ENCODE measurements around the gene TCAIM. TPM values are rescaled to one million over a fixed set of nuclear protein-coding genes. Genes with fewer than 3 reads are reported as not detected.

The TCAIM gene
- total and polyA plus RNA-seq, 10 of the 15 experiments (the other 5 are each of a cell fraction or from before 2014, with no cell fraction given), result 14.5 to 22.9 (median 17.8) TPM

DNA sequence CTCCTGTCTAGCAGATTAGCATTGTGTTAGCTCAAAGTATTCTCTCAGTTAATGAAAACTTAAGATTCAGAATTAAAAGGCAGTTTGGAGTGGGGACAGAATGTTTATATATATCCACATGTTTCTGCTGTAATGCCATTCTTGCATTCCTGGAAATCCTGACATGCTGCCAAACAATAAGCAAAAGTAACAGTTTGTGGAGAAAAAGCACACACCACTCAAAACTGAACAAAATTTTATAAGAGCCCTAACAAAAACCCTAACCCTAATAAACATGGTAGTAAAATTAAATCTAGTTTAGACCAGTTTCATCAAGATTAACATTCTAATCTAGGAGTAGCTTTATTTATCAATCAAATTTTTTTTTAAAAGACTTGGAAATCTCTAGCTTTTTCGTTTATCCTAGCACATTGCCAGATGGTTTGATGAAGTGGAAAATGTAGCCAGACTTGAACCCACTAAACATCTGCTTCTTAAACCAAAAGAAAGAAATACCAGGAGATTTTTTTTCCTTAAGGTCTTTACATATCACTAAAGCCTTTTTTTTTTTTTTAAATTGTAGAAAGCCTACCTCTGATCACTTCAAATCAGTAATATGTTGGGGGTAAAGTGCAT is 3.7 kb downstream of the TCAIM start:
- Histone ChIP-seq H3K4me2 (ENCODE audit: control insufficient read depth, insufficient read depth) (no peak overlapping the region), H3K36me3 (ENCODE audit: control insufficient read depth in 2 of 2, insufficient read depth in 2 of 2, low read length in 1 of 2) (no peaks in the 10 kb centered on the region), H2AFZ (ENCODE audit: control insufficient read depth, low read depth, low read length) (no peak overlapping the region), H3K4me3 (no peak overlapping the region), H3K4me1 (ENCODE audit: control insufficient read depth, insufficient read depth, low read length) (no peaks in the 10 kb centered on the region), H3K9ac (ENCODE audit: control insufficient read depth, insufficient read depth, low read length) (no peak overlapping the region), H3K9me3 (replicated peaks; ENCODE audit: control insufficient read depth, insufficient read depth, low read length) (no peaks in the 10 kb centered on the region), H3K27me3 (replicated peaks in 1 of 2; ENCODE audit: control insufficient read depth in 2 of 2, insufficient read depth in 2 of 2, low read length in 1 of 2) (no peaks in the 10 kb centered on the region), H4K20me1 (ENCODE audit: control insufficient read depth, insufficient read depth) (no peaks in the 10 kb centered on the region), H3K27ac (ENCODE audit: control insufficient read depth, insufficient read depth) (no peak overlapping the region), H3K79me2 (ENCODE audit: control insufficient read depth, insufficient read depth, low read length) (peaks cover 23% of the 10 kb centered on the region)
- no peak for FAIRE-seq
- POLR2A ChIA-PET, result interaction anchor here (1.0 to 1.1 kb wide), 3 partner anchors 21 to 130 kb away, joined by 3 to 8 read pairs (median 5); no protein-coding TSS in a partner anchor
- RAD21 ChIA-PET (ENCODE audit: unreplicated experiment), result interaction anchor here (1.4 to 1.8 kb wide), 2 partner anchors 15 to 97 kb away, joined by 3 to 4 read pairs; no protein-coding TSS in a partner anchor
- CTCF ChIA-PET, result interaction anchor here (0.9 to 1.6 kb wide), 3 partner anchors 10 to 135 kb away, joined by 3 to 5 read pairs (median 4); partner anchors contain the start of gene ZNF445
- ATAC-seq, result no peak
- in situ Hi-C loops (cut with MboI), result no loop called here
- 100% methylated on average over 1 of the region's 1 CpG for WGBS (ENCODE audit: insufficient coverage, insufficient replicate concordance, low lambda C conversion rate, missing lambda C conversion rate)
- no peak for TF ChIP-seq SUPT20H (IDR thresholded peaks at IDR 0.05; ENCODE audit: borderline replicate concordance, control insufficient read depth, low read depth, low read length)
- TF ChIP-seq HDAC6 (IDR thresholded peaks at IDR 0.05; ENCODE audit: unreplicated experiment), result no peak
- no peak for TF ChIP-seq CREM (IDR thresholded peaks at IDR 0.05; ENCODE audit: low read depth)
- no peak for TF ChIP-seq BMI1 (IDR thresholded peaks at IDR 0.05; ENCODE audit: borderline replicate concordance)
- TF ChIP-seq CEBPB (IDR thresholded peaks at IDR 0.05; ENCODE audit: borderline replicate concordance in 1 of 2, low read depth in 2 of 2, low read length in 2 of 2), result no peak
- TF ChIP-seq SMC3 (IDR thresholded peaks at IDR 0.05; ENCODE audit: borderline replicate concordance, low read length), result no peak
- TF ChIP-seq, protein P1, sequence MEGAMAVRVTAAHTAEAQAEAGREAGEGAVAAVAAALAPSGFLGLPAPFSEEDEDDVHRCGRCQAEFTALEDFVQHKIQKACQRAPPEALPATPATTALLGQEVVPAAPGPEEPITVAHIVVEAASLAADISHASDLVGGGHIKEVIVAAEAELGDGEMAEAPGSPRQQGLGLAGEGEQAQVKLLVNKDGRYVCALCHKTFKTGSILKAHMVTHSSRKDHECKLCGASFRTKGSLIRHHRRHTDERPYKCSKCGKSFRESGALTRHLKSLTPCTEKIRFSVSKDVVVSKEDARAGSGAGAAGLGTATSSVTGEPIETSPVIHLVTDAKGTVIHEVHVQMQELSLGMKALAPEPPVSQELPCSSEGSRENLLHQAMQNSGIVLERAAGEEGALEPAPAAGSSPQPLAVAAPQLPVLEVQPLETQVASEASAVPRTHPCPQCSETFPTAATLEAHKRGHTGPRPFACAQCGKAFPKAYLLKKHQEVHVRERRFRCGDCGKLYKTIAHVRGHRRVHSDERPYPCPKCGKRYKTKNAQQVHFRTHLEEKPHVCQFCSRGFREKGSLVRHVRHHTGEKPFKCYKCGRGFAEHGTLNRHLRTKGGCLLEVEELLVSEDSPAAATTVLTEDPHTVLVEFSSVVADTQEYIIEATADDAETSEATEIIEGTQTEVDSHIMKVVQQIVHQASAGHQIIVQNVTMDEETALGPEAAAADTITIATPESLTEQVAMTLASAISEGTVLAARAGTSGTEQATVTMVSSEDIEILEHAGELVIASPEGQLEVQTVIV (IDR thresholded peaks at IDR 0.05; ENCODE audit: borderline replicate concordance, partially characterized antibody), result no peak
- TF ChIP-seq POLR2AphosphoS2 (IDR thresholded peaks at IDR 0.05; ENCODE audit: low read depth, low read length), result no peak
- TF ChIP-seq, protein P2, sequence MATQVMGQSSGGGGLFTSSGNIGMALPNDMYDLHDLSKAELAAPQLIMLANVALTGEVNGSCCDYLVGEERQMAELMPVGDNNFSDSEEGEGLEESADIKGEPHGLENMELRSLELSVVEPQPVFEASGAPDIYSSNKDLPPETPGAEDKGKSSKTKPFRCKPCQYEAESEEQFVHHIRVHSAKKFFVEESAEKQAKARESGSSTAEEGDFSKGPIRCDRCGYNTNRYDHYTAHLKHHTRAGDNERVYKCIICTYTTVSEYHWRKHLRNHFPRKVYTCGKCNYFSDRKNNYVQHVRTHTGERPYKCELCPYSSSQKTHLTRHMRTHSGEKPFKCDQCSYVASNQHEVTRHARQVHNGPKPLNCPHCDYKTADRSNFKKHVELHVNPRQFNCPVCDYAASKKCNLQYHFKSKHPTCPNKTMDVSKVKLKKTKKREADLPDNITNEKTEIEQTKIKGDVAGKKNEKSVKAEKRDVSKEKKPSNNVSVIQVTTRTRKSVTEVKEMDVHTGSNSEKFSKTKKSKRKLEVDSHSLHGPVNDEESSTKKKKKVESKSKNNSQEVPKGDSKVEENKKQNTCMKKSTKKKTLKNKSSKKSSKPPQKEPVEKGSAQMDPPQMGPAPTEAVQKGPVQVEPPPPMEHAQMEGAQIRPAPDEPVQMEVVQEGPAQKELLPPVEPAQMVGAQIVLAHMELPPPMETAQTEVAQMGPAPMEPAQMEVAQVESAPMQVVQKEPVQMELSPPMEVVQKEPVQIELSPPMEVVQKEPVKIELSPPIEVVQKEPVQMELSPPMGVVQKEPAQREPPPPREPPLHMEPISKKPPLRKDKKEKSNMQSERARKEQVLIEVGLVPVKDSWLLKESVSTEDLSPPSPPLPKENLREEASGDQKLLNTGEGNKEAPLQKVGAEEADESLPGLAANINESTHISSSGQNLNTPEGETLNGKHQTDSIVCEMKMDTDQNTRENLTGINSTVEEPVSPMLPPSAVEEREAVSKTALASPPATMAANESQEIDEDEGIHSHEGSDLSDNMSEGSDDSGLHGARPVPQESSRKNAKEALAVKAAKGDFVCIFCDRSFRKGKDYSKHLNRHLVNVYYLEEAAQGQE (IDR thresholded peaks at IDR 0.05; ENCODE audit: low read depth, low read length), result no peak
- TF ChIP-seq, protein P3, sequence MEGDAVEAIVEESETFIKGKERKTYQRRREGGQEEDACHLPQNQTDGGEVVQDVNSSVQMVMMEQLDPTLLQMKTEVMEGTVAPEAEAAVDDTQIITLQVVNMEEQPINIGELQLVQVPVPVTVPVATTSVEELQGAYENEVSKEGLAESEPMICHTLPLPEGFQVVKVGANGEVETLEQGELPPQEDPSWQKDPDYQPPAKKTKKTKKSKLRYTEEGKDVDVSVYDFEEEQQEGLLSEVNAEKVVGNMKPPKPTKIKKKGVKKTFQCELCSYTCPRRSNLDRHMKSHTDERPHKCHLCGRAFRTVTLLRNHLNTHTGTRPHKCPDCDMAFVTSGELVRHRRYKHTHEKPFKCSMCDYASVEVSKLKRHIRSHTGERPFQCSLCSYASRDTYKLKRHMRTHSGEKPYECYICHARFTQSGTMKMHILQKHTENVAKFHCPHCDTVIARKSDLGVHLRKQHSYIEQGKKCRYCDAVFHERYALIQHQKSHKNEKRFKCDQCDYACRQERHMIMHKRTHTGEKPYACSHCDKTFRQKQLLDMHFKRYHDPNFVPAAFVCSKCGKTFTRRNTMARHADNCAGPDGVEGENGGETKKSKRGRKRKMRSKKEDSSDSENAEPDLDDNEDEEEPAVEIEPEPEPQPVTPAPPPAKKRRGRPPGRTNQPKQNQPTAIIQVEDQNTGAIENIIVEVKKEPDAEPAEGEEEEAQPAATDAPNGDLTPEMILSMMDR (IDR thresholded peaks at IDR 0.05 in 2 of 3, conservative IDR thresholded peaks at IDR 0.05 in 1 of 3; ENCODE audit: control insufficient read depth in 2 of 3, extremely low read depth in 1 of 3, insufficient read depth in 1 of 3, low read depth in 3 of 3, low read length in 3 of 3), result no peak
- TF ChIP-seq BACH1 (IDR thresholded peaks at IDR 0.05; ENCODE audit: borderline replicate concordance), result no peak
- no peak for TF ChIP-seq TBL1XR1 (IDR thresholded peaks at IDR 0.05; ENCODE audit: low read depth, low read length)
- TF ChIP-seq SPI1 (IDR thresholded peaks at IDR 0.05; ENCODE audit: borderline replicate concordance, insufficient read depth, low read depth, low read length), result no peak
- no TSS peak for BruUV-seq (replicated peaks)
- SMC1A ChIA-PET (ENCODE audit: uncharacterized antibody, unreplicated experiment), result interaction anchor here (0.6 to 5.1 kb wide), 6 partner anchors 12 to 1183 kb away, joined by 3 to 40 read pairs (median 4); no protein-coding TSS in a partner anchor
- intact Hi-C loops (cut with micrococcal nuclease; ENCODE audit: unreplicated experiment), result no loop called here
- no peak for DNase-seq (ENCODE audit: low read depth, low spot score)

Measured in GM12878 (cell line).